Activated CD8-positive, alpha-beta memory T cell treated with anti-CD3 and anti-CD28 coated beads for 4 hours (primary cell): ENCODE results near the gene USP6NL.
A peak's percentile ranks its signal among the peaks of the same experiment; 100 is the strongest.
"Not testable (repeated sequence)": the region's sequence is repeated elsewhere in the genome, so short reads cannot be mapped to it uniquely, and the experiment has no call there.

Experiments
- DNase-seq, 2 donors: peaks; one replicate each; pipeline ENCODE4 v3.0.0-alpha.2; 2020; ENCODE audit warnings: low read depth in 2 of 2

The USP6NL gene

DNA sequence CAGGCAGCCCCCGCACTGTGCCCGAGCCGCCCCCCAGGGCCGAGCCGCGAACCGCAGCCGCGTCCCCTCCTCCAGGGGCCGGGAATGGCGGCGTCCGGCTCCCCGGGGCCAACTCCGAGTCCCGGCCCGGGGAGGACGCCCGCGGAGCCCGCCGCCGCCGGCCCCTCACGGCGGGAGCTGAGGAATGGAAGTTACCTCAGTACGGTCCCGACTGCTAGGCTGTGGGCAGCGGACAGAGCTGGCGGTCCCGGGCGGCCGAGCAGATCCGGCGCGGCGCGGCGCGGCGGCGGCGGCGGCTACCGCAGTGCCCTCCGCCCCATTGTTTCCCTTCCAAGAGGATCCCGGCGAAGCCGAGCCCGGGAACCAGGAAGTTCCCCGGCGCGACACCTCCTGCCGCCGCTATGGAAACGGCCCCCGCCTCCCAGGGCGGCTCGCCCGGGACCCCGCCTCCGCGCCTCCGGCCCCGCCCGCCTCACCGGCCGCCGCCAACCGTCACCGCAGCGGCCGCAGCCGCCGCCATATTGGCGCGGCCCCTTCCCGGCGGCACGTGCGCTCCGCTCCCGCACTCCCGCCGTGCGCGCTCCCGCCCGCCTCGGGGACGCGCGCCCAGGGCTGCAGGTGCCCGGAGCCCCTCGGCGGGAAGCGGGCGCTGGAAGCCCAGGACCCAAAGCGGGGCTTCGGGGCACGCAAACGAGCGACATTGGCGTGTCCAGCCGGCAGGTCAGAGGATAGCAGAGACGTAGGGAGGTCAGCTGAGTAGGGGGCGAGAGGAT is at the start of gene USP6NL:
Gene USP6NL, minus strand, starts transcription at position 403 of the 773 bp plus-strand sequence. CDS start 14,016 bp downstream, outside the sequence.
- DNase-seq, result peak in 1 of 2 donors; percentile 19

DNA sequence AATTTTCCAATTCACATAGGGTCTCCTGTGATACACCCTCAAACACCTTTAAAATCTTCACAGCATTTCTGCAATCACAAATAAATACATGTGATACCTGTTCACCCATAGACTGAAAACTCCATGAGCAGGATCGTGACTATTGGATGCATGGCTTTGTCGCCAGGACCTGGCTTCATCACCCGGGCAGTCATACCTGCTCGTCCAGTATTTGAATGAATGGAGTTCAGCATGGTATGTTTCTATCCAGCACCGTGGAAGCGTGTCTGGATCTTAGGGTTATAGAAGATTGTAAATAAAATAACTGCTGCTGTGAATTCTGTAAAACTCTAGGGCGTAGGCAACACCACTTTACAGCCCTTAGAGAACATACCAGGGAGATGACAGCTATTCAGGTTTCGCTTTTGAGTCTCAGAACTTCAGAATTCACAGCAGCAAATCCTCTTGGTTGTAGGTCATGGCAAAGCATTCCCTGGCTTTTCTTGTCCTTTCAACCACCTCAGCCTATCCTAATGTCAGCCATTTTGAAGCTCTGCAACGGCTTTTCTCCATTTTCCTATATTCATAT is 47.4 kb upstream of the USP6NL start:
- DNase-seq, result no peak

DNA sequence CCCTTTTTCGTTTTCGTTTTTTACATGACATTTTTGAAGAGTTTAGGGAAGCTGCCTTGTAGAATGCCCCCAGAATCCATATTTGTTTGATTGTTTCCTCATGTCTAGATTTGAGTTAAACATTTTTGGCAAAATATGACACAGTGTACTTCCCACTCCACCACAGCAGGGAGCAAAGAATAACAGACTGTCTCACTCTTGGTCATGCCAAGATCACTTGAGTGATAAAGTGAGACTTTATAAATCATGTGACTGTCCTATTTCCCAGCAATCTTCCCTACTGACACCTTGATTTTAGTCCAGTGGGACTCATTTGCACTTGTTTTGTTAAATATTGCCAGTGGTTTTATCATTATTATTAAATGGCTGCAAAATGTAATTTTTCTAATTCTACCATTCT is 44.4 kb upstream of the USP6NL start:
- no peak for DNase-seq

DNA sequence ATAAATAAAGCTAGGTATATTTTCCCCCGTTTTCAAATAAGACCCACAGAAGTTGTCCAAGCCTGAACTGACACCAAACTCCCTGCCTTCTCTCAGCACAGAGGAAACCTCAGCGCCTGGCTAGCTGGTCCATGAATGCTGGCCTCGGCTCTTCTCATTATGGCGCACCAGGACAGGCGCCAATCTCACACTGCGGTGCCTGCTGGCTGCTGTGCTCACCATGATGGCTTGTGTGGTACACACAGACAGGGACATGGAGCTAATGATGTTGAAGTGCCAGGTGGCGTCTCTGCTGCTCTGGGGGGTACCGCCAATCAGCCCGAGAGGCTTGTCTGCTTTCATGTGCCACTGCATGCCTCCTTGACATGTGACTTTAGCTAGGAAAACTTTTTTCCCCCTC is 43.2 kb upstream of the USP6NL start:
- no peak for DNase-seq

DNA sequence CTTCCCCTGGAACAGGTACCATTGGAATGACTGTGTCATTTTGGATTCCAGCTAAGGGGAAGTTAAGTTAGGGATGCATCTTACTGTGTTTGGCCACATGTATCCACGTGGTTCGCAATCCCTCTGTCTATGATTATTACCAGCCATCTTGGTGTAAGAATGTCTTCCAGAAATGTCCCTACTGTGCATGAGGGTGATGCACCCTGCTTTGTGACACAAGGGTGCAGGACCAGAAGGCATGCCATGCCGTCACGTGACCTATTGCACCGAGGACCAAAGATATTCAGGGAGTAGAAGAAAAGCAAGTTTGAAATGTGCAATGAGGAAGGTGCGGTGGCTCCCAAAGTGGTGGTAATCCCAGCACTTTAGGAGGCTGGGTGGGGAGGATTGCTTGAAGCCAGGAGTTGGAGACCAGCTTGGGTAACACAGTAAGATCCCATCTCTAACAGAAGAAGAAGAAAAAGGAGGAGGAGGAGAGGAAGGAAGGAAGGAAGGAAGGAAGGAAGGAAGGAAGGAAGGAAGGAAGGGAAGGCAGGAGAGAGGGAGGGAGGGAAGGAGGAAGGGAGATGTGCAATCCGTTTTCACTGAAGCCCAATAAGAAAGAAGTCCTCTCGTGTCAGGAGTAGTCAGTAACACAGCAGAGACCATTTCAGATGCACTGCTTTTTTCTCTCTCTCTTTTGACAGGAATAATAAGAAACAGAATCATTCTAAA is 42.5 kb upstream of the USP6NL start:
- DNase-seq, result no peak

DNA sequence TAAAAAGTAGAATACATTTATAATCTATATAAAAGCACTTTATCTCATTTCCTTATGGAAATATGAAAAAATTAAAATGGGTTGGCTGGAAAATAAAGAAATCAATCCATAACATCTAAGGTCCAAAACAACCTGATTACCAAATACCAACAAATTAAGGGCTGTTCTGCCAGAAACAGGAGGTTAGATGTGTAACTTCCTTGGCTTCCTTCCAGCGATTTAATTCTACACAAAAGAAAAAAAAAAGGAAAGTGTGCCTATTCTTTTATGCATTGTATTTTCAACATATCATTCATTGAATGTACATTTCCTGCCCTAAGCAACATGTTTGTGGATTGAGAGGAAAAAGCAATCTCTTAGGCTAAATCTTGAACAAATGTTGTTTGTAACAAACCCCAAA is 36.2 kb upstream of the USP6NL start:
- no peak for DNase-seq

DNA sequence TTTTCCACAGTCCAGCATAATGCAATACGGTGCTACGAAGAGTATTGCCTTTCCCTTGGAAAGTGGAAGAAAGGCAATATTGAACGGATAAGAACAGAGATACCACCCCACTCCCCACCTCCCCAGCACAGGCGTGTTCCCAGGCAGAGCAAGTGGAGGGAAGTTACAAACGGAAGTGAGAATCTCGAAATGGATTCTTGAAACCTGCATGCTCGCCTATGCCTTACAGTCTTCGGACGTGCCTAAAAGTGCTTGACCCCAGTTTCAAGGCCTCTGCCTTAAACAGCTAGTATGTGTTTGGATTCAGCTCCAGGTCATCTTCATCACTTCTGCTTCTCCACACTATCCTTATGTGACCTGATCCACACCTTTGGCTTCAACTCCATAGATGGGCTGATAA is 35.0 kb upstream of the USP6NL start:
- no peak for DNase-seq

DNA sequence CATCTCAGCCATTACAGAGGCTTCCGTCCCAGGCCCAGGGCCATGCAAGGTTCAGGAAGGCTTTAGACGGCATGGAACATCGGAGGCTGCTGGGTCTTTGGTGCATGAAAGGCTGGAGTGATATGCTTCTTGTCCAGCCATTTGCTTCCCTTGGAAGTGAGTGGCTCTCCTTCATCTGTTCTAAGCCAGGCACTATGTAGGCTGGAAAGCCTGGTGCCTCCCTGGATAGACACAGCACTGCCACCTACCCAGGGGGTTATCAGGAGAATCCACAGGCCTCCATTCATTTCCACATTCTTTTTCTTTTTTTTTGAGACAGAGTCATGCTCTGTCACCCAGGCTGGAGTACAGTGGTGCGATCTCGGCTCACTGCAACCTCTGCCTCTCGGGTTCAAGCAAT is 31.6 kb upstream of the USP6NL start:
- no peak for DNase-seq

DNA sequence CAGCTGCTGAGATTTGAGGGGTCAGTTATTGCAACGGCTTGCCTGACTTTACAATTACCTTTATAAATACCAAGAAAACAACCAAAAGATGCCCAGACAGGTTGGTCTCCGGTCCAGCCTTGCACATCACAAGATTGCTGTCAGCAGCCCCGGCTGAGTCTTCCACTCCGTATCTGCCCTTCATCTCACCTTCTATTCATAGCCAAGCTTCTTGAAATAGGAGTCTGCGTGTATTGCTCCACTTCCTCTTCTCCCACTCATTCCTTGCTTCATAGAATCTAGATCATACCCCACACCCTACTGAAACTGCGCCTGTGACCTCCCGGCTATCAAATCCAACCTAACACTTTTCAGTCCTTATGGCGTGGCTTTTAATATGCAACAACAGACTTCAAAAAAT is 31.1 kb upstream of the USP6NL start:
- no peak for DNase-seq

DNA sequence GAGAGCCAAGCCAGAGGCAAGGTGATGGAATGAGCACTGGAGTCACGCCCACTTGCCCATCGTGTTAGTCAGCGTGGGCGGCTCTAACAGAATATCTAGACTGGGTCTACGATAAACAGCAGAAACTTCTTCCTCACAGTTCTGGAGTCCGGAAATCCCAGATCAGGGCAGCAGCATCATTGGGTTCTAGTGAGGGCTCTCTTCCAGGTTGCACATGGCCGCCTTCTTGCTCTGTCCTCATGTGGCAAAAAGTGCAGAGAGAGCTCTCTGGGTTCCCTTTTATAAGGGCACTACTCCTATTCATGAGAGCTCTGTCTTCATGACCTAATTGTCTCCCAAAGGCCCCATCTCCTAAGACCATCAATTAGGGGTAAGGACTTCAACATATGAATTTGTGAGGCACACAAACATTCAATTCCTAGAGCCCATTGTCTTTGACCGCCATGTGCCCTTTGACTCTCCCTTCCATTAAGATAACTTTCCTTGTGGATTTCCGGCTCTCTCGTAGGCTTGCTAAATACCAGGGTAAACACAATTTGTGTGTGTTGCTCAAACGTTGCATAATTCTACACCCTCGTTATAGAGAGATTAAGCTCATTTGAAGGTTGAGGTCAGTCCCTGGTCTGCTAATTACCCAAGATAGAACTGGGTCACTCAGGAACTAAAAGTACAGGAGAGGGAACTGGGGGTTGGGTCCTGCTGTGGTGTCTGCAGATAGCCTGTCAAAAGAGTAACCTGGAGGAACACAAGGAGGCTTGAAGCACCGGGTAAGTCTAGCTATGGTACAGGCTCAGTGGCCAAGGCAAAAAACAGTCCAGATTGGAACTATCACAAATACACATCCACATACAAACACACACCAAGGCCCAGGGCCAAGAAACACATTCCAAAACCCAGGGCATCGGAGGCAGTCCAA is 28.7 kb upstream of the USP6NL start:
- no peak for DNase-seq

DNA sequence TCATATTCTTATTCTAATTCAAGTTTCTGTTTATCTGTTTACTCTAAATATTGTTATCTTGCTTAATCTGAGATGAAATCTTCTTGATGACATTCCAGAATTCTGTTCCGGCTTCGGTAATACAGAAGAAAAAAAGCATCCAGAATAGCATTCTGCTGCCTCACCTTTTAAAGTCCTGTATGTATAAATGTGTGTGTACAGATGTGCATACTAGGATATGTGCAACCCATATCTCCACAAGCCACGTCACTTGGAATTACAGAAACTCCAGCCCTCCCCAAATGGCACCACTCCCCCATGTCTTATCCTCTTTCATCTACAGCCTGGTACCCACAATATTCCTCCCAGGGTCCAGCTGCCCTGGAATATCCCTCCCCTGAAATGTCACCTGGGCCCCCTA is 27.9 kb upstream of the USP6NL start:
- DNase-seq, result no peak

DNA sequence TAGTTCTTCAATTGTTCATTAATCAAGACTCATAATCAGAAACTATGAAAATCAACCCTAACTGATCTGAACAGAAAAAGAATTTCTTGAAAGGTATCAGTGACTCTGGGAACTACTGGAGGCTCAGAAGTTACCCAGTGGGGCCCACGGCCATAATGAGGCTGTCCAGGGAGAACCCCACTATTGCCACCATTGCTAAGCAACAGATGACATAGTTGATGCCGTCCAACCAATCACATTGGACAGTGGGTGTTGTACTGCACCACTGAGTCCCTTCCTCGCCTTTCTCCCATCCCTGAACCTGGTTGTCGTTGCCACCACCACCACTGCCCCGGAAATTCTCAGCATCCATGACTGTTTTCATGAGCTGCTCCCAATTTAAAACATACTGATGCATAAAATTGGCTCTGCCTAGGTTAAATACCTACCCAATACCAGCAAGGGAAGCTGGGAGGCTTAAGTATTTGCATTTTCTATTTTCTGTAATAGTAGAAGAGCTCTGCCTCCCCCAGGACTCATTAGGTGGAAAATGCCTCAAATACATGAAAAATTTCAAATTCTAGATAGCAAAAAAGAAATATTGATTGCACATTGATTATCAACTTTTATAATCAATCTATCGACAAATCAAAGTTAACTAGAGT is 26.7 kb upstream of the USP6NL start:
- DNase-seq, result no peak

DNA sequence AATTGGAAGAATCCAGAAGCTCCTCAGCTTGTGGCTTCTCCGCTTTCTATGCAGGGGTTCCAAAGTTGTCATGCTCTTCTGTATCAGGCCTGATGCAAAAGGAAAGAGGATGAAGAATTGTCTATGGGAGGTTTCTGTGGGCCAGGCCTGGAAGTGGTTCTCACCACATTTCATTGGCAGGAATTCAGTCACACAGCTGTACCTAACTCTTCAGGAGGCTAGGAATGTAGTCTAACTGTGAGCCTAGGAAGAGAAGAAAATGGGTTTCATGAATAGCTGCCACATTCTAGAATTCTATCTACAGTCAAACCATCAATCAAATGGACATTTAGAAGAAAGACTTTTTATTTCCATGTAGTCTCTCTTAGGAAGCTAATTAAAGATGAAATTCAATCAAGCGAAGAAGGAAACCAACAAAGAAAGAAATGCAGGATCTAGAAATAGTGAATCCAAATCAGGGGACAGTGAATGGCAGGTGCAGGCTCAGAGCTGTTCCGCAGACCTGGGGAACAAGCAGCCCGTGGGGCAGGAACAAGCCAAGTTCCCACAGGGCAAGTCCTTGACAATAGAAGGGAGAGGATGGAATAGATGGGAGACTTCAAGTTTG is 25.4 kb upstream of the USP6NL start:
- DNase-seq, result no peak

DNA sequence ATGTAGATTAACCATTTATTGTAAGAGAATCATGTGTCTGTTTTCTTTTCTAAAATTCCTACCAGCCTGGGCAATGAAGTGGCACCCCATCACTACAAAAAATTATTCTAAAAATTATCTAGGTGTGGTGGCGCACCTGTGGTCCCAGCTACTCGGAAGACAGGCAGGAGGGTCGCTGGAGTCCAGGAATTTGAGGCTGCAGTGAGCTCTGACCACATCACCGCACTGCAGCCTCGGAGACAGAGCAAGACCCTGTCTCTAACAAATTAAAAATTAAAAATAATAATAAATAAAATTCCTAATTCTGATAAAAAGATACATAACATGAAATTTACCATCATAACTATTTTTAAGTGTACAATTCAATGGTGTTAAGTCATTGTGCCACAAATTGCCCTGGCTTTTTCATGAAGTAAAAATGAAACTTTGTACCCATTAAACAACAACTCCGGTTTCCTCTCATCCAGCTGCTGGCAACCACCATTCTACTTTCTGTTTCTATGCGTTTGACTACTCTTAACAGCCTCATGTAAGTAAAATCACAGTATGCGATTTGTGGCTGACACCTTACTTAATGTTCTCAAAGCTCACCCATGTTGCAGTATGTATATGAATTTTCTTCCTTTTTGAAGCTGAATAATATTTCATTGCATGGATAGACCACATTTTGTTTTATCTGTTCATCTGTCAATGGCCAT is 20.6 kb upstream of the USP6NL start:
- DNase-seq, result no peak

DNA sequence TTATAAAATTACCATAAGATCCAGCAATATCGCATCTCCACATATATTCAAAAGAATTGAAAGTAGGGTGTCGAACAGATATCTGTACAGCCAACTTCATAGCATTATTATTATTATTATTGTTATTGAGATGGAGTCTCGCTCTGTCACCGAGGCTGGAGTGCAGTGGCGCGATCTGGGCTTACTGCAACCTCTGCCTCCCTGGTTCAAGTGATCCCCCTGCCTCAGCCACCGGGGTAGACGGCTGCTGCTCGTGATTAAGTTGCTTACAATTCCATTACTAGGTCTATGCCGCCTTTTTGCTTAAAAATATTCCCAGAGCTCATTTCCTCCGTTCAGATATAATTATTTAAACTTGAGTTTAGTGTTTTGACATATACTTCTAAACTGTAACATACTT is 19.8 kb upstream of the USP6NL start:
- DNase-seq, result no peak

DNA sequence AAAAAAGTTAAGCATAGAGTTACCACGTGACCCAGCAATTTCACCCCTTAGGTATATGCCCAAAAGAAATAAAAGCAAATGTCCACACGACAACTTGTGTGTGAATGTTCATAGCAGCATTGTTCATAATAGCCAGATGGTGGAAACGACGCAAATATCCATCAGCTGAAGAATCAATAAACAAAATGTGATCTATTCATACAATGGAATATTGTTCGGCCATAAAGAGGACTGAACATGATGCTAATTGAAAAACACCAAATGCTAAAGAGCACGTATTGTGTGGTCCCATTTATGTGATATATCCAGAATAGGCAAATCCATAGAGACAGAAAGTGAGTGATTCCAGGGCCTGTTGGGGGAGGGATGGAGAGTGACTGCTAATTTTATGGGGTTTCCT is 18.3 kb upstream of the USP6NL start:
- DNase-seq, result no peak

DNA sequence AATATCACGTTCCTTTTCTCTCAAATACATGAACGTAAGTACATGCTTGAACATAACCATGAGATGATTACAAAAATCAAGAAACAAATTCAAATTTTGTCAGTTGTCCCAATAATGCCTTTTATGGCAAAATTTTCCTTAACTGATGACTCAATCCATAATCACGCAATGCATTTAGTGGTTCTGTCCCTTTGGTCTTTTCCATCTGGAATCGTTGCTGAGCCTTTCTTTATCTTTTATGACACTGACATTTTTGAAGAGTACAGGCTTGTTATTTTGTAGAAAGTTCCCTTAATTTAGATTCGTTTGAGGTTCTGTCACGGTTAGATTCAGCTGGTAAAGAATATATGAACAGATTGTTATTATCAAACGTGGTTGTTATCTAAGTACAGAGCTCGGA is 16.5 kb upstream of the USP6NL start:
- not testable (repeated sequence) for DNase-seq

DNA sequence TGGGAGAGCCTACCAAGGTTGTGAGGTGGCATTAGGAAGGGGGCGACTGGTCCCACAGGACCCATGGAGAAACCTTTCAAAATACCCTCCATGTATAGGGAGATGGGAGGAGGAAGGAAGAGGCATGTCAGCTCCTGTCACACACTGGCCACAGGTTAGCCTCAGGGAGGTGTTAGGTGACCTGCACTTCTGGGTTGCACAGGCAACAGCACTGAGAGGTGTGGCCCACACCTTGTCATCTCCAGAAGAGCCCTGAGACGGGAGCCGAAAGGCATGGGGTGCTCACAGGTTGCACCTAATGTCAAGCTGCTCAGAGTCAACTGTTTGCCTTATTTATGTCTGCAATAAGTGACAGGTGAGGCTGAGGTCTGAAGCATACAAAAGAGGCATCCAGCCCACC is 14.6 kb upstream of the USP6NL start:
- no peak for DNase-seq

DNA sequence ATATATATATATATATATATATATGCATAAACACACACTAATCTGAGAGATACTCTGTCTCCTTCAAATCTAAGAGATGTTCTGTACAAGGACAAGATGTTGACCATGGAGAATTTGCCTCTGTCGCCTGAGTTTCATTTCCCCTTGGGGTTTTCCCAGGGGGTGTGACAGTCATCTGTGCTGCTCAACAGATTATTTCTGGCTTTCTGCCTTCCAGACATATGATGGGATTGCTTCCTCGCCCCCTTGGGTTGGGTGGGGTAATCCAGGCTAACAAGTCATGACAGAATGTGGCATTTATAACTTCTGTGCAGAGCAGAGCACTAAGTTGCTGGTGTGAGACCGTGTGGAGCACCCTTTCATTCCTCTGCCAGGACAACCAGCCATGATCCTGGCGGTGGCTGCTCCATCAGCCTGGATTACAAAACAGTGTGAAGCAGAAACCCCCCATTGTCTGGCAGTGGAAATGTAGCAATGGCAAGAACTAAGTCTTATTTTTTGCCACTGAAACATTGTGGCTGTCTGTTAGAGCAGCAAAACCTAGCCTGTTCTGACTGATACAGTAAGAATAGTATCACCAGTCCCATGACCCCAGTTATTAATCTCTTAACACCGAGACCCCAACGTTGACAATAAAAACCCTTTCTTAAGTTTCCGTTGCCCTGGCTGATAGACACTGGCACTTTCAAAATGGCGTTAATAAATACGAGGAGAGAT is 13.7 kb upstream of the USP6NL start:
- no peak for DNase-seq

DNA sequence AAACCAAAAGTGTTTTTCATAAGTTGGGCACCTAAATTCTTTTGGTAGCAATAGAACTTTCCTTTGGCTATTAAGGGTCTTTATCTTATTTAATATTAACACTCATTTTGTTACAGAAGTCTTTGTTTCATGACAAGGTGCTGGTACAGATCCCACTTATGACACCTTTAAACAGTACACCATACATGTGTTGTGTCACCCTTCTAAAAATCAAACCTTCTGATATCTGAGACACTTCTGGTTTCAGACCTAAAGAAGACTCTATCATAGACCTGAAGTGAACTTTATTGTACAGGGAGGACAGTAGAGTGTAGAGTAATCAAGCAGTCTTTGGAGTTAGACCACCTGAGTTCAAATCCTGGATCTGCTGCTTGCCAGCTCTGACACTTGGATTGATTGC is 5.8 kb upstream of the USP6NL start:
- DNase-seq, result no peak
